ENCODE data around the gene KCNH4. TPM values are rescaled to one million over a fixed set of nuclear protein-coding genes. Genes with fewer than 3 reads are reported as not detected.

KCNH4 gene
- total RNA-seq, 1 experiment from 2014 or later = 0.06 TPM

- no peak for DNase-seq (ENCODE audit: low spot score)
Observed at GRCh38 chr17:42136654-42137051, 44.3 kb downstream of the KCNH4 start.

- peak; percentile 58 for DNase-seq (ENCODE audit: low spot score)
Observed at GRCh38 chr17:42135664-42136653, 45.0 kb downstream of the KCNH4 start.

- no peak for DNase-seq (ENCODE audit: low spot score)
Observed at GRCh38 chr17:42135151-42135550, 45.8 kb downstream of the KCNH4 start.

- no peak for DNase-seq (ENCODE audit: low spot score)
Observed at GRCh38 chr17:42133461-42134041, 47.4 kb downstream of the KCNH4 start.

GRCh38 chr17:42132941-42133340 lies 48.0 kb downstream of the KCNH4 start:
- peak; percentile 94 for DNase-seq (ENCODE audit: low spot score)

GRCh38 chr17:42131981-42132432 lies 48.9 kb downstream of the KCNH4 start:
- no peak for DNase-seq (ENCODE audit: low spot score)

- no peak for DNase-seq (ENCODE audit: low spot score)
Observed at GRCh38 chr17:42131232-42131631, 49.7 kb downstream of the KCNH4 start.

- DNase-seq (ENCODE audit: low spot score) = no peak
Observed at GRCh38 chr17:42130310-42130936, 50.5 kb downstream of the KCNH4 start.

- DNase-seq (ENCODE audit: low spot score) = no peak
Observed at GRCh38 chr17:42129109-42129837, 51.7 kb downstream of the KCNH4 start.

GRCh38 chr17:42127414-42127813 lies 53.5 kb downstream of the KCNH4 start:
- DNase-seq (ENCODE audit: low spot score) = no peak

- no peak for DNase-seq (ENCODE audit: low spot score)
Observed at GRCh38 chr17:42126836-42127235, 54.1 kb downstream of the KCNH4 start.

GRCh38 chr17:42125565-42125964 lies 55.4 kb downstream of the KCNH4 start:
- DNase-seq (ENCODE audit: low spot score) = no peak

- no peak for DNase-seq (ENCODE audit: low spot score)
Observed at GRCh38 chr17:42124256-42124655, 56.7 kb downstream of the KCNH4 start.

- DNase-seq (ENCODE audit: low spot score) = no peak
Observed at GRCh38 chr17:42122371-42123303, 58.3 kb downstream of the KCNH4 start, which contains the start of gene HSPB9. Gene HSPB9 (plus strand): TSS chr17:42122804. CDS start chr17:42122851, 47 bp downstream.

GRCh38 chr17:42120770-42121769 lies 59.9 kb downstream of the KCNH4 start, which contains the start of gene KAT2A:
Gene KAT2A (minus strand): TSS chr17:42121367. CDS start chr17:42121304, 63 bp downstream.
- peak; percentile 70 for DNase-seq (ENCODE audit: low spot score)

- no peak for DNase-seq (ENCODE audit: low spot score)
Observed at GRCh38 chr17:42120161-42120769, 60.7 kb downstream of the KCNH4 start.

GRCh38 chr17:42119301-42119700 lies 61.6 kb downstream of the KCNH4 start:
- DNase-seq (ENCODE audit: low spot score) = no peak

- no peak for DNase-seq (ENCODE audit: low spot score)
Observed at GRCh38 chr17:42118545-42118944, 62.4 kb downstream of the KCNH4 start.

GRCh38 chr17:42118126-42118510 lies 62.8 kb downstream of the KCNH4 start:
- DNase-seq (ENCODE audit: low spot score) = no peak

Data from H4 (cell line).